NCI-H2171 (cell line): ENCODE measurements around the gene SNRPF.
"Not testable (repeated sequence)": the region's sequence is repeated elsewhere in the genome, so short reads cannot be mapped to it uniquely, and the experiment has no call there.

Experiments
- DNase-seq: peaks from one replicate; lab custom pipeline; 2025; lab: John Stamatoyannopoulos, UW

SNRPF gene

GRCh38 chr12:95858451-95859343 lies at the start of gene SNRPF:
TSS of gene SNRPF (plus strand) at chr12:95858952. CDS start at chr12:95859074, 122 bp downstream.
- peak; percentile 93 for DNase-seq

- DNase-seq, result no peak
Measured at GRCh38 chr12:95809000-95809680, 49.6 kb upstream of the SNRPF start.

GRCh38 chr12:95810411-95810810 lies 48.3 kb upstream of the SNRPF start:
- DNase-seq, result no peak

GRCh38 chr12:95812155-95812554 lies 46.6 kb upstream of the SNRPF start:
- not testable (repeated sequence) for DNase-seq

- no peak for DNase-seq
Measured at GRCh38 chr12:95815632-95816212, 43.0 kb upstream of the SNRPF start.

GRCh38 chr12:95820096-95820703 lies 38.6 kb upstream of the SNRPF start:
- peak; percentile 71 for DNase-seq

- DNase-seq, result no peak
Measured at GRCh38 chr12:95829395-95829794, 29.4 kb upstream of the SNRPF start.

GRCh38 chr12:95830335-95831089 lies 28.2 kb upstream of the SNRPF start:
- no peak for DNase-seq

GRCh38 chr12:95834572-95834971 lies 24.2 kb upstream of the SNRPF start:
- no peak for DNase-seq

GRCh38 chr12:95836185-95836609 lies 22.6 kb upstream of the SNRPF start:
- peak; percentile 18 for DNase-seq

- no peak for DNase-seq
Measured at GRCh38 chr12:95836630-95837239, 22.0 kb upstream of the SNRPF start.

- DNase-seq, result no peak
Measured at GRCh38 chr12:95837240-95838038, 21.3 kb upstream of the SNRPF start.

GRCh38 chr12:95838125-95838524 lies 20.6 kb upstream of the SNRPF start:
- peak; percentile 45 for DNase-seq

- DNase-seq, result not testable (repeated sequence)
Measured at GRCh38 chr12:95842426-95842825, 16.3 kb upstream of the SNRPF start.

GRCh38 chr12:95848575-95849388 lies 10.0 kb upstream of the SNRPF start:
- DNase-seq, result peak; percentile 8

- no peak for DNase-seq
Measured at GRCh38 chr12:95851606-95852005, 7.1 kb upstream of the SNRPF start.

GRCh38 chr12:95852133-95852532 lies 6.6 kb upstream of the SNRPF start:
- DNase-seq, result no peak

- DNase-seq, result no peak
Measured at GRCh38 chr12:95857156-95857555, 1.6 kb upstream of the SNRPF start.

GRCh38 chr12:95857799-95858198 lies 953 bp upstream of the SNRPF start:
- no peak for DNase-seq
